ENCODE measurements around the gene COP1.
"Not testable (repeated sequence)": the region's sequence is repeated elsewhere in the genome, so short reads cannot be mapped to it uniquely, and the experiment has no call there.

Gene COP1

DNA sequence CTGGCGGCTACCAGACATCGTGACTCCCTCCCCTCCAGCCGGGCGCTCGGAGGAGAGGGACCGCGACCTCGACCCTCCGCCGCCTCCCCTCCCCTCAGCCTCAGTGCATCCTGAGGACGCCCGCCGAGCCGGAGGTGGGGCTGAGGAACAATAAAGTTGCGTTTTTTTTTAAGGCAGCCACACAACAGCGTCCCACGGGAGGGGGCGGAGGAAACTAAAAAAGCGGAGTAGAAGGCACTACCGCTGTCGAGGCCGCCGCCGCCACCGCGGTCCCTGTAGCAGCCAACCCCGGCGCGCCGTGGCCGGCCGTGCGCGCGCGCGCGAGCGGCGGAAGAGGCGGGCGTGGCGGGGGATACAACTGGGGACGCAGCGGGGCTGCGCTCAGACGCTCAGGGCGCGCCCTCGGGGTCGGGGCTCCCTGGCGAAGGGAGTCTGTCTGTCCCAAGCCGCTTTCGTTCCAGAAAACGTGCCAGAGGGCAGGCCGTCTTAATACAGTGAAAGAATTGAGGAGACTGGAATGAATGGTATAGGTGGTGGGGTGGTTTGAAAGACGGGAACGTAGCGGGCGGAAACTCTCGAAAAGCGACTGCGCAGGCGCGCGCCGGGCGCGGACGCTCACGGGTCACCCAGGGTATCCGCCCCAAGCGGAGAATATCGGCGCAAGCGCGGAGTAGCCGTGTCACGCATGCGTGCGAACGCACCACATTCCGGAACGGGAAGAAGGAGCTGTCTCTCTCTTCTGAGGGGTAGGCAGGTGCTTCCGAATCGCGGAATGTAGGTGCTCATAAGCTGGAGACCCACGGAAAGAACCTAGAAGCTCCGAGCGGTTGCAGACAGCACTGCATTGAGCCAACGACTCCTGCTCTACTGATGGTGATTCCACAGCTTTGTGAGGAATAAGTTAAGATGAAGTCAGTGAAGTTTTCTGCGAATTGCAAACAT, at the start of gene COP1:
Gene COP1, minus strand, starts transcription at position 326 of the 942 bp plus-strand sequence. Its CDS starts 308 bp downstream, at position 18.
- DNase-seq: peak; percentile 97

DNA sequence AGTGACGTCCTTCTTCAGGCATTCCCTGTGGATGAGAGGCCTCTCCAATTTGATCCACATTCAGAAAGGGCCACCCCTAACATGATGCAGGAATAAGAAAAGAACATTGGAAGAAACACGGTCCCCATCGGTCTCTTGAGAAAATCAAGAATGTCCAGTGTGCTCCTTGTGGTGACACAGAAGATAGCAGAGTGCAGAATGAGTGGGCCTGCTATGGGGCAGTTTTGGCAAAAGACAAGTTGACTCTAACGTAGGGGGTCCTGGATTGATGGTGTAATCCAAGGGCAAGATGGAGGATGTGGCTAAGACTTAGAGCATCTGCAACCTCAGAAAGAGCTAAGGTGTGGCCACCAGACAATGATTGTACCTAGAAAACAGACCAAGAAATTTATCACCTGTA, 45.1 kb upstream of the COP1 start:
- DNase-seq: no peak

DNA sequence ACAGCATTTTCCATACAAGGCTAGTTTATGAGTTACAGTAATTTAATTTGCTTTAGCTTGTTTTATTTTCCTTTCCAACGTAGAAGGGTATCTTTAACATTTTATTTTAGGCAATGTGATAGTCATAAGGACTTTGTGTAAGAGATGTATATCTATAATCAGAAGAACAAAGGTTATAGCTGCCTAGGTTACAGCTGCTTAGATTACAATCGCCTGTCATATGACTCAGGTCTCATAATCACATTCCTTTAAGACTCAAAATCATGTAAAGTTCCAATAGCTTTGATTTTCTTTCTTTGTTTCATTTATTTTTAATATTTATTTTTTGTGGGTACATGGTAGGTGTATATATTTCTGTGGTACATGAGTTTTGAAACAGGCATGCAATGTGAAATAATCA, 37.8 kb upstream of the COP1 start:
- DNase-seq: no peak

DNA sequence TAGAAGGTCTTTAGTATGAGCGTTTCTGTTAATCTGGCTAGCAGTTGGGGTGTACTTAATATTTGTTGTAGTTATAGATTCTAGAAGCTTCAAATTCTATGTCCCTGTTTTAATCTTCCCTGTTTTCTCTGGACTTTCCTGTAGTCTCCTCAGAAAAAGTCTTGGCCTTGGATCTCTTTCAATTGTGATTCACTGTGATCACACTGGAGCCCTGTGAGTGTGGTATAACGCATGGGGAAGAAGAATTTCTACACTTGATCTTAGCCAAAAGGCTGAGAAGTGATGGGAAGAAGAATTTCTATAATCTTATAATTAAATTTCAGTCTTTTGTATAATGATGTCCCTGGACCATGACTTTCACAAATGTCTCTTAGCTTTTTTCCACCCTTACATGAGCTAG, 36.7 kb upstream of the COP1 start:
- DNase-seq: no peak

DNA sequence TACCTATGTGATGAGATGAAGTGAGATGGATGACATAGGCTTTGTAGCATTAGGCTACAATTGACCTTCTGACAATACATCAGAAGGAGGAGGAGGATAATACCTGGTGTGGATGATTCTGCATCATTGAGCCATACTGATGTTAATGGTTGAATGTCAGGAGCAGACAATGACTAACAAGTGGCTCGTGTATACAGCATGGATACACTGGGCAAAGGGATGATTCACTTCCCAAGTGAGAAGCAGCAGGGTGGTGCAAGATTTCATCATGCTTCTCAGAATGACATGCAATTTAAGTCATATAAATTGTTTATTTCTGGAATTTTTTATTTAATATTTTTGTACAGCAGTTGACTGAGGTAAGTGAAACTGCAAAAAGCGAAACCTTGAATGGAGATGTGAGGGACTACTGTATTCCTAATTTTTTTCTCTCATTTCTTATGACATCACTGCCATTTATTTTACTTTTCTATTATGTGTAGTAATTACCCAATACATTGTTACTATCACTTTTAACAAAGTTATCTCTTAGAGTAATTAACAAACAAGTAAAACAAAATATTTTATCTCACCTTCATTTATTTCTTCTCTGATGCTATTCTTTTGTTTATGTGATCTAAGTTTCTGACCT, 34.4 kb upstream of the COP1 start:
- DNase-seq: peak; percentile 50

DNA sequence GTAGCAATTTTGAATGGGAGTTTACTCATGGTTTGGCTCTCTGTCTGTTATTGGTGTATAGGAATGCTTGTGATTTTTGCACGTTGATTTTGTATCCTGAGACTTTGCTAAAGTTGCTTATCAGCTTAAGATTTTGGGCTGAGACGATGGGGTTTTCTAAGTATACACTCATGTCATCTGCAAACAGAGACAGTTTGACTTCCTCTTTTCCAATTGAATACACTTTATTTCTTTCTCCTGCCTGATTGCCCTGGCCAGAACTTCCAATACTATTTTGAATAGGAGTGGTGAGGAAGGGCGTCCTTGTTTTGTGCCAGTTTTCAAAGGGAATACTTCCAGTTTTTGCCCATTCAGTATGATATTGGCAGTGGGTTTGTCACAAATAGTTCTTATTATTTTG, 26.6 kb upstream of the COP1 start:
- not testable (repeated sequence) for DNase-seq

DNA sequence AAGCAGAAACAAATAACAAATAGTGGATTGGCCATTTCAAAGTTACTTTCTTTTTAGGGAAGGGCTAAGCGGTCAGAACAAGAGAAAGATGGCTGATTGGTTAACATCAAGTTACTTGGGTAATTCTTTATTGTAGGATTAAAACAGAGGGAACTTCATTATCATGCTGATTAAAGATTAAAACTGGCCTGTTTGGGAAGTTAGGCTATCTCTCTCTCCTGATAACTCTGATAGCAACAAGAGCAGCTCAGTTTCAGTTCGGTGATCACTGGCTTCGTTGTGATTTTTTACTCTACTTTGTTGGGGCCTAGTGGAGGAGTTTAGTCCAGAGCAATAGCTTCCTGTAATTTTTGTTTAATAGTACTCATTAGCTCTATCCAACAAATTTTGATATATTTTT, 20.5 kb upstream of the COP1 start:
- no peak for DNase-seq

DNA sequence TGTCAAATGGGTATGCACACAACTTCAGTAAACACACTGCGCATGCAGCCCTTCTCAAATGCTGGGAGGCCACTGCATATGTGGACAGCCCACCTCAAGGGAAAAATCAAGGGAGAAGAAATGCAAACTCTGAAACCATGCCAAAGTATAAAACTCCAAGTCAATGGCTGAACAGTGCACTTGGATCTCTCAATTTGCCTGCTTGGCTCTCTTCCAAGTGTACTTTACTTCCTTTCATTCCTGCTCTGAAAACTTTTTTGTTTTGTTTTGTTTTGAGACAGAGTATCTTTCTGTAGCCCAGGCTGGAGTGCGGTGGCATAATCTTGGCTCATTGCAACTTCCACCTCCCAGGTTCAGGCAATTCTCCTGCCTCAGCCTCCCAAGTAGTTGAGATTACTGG, 18.8 kb upstream of the COP1 start:
- no peak for DNase-seq

DNA sequence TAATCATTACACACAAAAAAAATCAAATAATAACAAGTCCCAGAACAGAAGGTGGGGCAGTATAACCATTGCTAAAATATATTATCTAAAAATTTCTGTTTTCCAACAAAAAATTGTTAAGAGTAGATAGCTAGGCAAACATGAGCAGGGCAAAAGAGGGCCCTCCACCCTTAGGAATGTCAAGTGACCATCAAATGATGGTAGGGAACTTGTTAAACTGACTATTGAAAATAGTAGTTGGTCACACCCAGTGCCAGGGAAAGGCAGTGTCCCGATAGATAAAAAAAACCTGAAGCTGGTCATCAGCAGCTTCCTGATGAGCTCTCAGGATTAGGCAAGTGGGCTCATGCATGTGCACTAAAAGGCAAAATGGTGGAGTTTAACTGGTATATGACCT, 18.4 kb upstream of the COP1 start:
- no peak for DNase-seq

DNA sequence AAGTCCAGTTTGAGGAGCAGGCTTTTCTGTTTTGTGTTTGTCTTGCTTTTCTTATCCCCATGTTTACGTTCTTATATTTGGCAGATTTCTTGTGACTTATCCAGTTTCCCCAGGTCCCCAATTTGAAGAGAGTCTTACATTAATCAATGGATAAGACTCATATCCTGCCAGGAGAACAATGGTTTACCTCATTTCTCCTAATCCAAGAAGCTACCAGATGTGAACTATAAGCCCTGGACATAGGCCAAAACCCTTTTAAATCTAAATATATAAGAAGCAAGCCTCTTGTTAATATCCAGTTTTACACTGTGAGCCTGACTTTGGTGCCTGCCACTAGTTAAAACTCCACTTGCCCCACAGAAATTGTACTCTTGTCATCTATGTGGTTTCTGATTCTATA, 15.1 kb upstream of the COP1 start:
- no peak for DNase-seq

DNA sequence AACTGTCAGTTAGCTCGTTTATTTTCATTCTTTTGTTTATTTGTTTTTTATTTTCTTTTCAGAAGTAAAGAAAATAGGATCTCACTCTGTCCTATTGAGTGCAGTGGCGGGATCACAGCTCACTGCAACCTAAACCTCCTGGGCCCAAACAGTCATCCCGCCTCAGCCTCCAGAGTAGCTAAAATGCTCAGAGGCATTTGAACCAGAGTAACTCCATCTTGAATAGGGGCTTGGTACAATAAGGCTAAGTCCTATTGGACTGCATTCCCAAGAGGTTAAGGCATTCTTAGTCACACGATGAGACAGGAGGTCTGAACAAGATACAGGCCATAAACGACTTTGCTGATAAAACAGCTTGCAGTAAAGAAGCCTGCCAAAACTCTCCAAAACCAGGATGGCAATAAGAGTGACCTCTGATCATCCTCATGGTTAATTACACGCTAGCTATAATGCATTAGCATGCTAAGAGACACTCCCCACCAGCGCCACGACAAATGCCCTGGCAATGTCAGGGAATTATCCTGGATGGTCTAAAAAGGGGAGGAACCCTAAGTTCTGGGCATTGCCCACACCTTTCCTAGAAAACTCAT, 13.1 kb upstream of the COP1 start:
- no peak for DNase-seq

DNA sequence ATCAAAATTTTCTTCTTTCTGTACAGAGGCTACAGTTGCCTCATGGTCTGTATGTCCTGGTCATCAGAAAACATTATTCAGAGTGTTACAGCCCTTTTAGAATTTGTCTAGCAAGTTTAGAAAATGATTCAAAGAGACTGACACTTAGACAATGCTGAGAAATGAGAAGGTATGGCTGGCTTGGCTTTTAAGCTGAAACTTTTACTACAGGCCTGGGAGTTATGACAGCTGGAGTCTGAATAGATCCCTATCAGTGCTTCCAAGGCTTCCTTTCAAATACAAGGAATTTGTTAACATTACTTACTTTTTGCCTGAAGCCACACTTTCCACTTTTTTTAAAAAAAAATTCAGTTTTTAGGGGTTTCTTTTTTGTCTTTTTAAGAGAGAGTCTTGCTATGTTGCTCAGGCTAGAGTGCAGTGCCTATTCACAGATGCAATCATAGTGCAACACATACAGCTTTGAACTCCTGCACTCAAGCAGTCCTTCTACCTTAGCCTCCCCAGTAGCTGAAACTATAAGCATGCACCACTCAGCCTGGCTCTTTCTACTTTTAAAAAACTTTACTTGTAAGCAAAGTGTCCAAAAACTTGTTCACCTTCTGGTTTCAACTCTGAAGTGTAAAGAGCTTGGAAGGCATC, 10.5 kb upstream of the COP1 start:
- no peak for DNase-seq

DNA sequence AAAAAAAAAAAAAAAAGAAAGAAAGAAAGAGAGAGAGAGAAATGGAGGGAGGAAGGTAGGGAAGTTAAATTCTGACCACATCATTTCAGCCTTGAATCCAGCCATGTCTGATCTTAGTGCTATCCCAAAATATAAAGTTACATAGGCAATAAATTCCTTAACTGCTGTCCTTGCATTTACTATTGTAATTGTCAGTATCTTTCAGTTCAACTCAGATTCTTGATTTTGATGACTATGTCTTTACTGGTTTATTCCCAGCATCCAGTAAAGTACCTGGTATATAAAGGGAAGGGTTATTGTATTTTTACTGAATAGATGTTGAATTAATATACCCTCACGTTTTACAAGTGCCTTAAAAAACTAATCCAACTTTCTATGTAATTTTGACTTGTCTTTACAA, 8.9 kb upstream of the COP1 start:
- no peak for DNase-seq

DNA sequence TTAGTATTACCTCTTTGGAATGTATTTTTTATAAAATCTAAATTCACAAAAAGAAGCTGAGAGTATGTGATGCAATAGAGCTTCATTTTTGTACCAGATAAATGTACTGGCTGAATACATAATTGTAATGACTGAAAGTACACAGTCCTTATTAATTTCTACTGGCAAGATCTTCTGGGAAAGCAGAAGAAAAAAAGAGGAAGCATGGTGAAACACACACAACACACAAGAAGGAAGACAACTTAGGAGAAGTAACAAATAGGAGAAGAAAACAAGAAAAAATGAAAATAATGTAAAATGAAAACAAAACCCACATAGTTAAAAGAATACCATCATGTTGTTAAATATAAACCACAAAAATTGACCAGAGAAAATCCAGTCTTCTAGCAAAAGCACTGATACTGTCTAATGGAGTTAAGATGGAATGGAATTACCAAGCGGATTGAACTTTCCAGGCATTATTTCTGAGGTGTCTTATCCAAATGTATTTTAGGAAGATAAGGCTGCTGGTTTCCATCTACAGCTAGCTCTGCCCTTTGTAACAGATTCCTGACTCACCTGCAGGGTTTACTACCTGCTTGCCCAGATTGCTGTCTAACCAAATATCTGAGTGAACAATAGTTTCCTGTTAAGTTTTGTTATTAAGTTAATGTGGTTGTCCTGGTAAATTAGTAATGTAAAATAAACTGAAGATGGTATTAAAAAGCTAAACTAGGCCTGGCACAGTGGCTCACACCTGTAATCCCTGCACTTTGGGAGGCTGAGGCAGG, 4.5 kb upstream of the COP1 start:
- DNase-seq: no peak

DNA sequence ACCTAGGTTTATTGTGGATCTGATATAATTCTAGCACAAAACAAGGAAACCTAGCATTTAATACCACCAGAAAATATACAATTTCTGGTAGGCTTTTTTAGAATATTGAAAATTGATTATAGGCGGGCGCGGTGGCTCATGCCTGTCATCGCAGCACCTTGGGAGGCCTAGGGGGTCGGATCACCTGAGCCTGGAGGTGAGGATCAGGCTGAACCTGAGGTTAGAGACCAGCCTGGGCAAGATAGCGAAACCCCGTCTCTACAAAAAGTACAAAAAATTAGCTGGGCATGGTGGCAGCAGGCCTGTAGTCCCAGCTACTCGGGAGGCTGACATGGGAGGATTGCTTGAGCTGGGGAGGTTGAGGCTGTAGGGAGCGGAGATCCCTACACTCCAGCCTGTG, 948 bp upstream of the COP1 start:
- no peak for DNase-seq

DNA sequence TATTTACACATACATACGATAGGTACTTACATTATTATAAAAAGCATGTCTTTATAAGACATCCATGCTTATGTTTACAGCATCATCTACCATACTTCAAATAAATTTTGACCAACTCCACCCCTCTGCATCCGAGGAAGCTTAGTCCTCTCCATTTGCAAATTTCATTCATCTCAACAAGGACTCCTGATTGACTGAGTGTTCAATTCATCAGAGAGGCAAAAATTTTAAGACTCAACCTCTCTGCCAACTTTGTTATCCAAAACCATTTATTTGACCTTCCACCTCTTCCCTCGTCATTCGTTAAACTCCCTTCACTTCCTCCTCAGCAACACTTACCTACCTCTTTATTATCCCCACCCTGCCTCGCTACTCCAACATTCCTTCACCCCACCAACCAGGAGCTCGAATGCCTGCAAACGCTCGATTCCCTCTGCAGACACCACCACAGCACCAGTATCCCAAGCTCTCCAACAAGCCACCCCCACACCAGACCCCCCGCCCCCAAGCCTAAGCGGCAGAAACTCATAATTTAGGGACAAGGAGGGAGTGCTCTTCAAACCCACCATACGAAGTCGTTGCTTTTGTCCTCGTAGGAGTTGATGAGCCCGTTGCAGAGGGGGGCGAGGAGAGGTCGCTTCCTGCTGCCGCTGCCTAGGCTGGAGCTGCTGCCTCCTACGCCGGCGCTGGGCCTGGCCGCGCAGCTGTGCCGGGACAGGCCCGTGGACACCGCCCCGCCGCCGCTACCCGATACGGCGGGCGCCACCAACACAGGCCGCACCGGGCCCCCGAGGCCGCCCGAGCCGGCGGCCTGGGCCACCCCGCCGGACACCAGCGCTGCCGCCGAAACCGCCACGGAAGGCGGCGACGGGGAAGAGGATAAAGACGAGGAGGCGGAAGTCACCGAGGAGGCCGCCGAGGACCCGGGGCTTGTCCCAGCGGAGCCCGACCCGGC, 803 bp downstream of the COP1 start:
- no peak for DNase-seq

DNA sequence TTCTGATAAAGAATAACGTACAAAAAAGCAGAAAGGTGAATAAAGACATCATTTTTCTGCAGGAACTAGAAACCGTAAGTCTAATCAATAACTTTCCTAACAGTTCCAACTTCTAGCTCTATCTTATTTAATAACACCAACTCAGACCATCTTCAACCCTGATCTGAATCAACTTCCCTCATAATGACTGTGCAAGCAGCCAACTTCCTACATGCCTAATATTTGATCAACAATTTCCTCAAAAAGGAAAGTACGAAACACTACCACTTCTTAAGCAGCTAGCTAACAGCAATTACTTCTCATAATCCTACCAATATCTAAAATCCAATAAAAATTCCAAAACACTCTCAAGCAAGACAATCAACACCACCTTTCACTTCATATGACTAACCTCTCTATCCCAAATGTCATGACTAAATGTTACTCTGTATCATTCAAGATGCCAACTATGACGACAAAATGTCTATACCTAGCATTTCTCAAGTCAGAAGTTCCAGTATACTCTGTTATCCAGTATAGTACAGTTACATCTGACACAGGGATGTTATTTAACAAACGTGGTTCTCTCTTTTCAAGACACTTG, 1.7 kb downstream of the COP1 start:
- no peak for DNase-seq

DNA sequence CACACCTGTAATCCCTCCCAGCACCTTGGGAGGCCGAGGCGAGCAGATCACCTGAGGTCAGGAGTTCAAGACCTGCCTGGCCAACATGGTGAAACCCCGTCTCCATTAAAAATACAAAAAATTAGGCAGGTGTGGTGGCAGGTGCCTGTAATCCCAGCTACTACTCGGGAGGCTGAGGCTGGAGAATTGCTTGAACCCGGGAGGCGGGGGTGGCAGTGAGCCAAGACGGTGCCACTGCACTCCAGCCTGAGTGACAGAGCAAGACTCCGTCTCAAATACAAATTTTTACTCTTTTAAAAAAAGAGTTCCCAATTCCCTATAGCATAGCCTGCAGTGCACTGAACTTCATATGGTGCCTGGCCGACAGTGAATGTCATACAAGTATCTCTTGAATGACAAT, 2.4 kb downstream of the COP1 start:
- DNase-seq: not testable (repeated sequence)

DNA sequence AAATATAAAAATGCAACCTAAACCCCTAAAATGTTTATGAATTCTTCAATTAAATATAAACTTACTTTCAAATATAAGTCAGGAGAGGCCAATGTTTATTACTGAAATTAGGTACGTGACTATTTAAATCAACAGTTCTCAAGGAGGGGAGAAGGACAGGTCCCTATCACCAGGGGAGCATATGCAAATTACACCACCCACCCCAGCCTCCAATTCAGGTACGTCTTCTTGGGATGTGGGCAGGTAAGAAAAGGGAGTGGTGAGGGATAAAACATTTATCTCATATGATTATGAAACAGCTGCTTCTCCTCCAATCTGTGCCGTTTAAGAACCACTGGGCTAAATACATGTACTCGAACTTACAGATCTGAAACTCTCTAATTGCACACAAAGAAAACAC, 3.4 kb downstream of the COP1 start:
- no peak for DNase-seq

DNA sequence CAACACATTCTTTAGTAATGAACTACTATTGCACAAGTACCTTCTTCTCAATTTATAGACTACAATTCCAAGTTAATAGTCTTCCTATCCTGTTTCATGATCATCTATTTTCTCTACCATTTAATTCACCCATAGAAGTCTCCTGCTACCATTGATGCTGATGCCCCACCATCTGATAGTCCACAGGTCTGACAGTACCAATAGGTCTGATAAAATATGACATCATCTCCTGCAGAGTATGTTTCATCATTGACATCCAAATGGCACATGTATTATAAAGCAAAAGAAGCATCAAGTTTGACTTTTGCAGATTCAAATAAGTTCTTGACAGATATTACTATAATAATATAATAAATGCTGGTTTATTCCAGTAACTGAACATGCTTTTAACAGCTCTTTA, 5.5 kb downstream of the COP1 start:
- DNase-seq: no peak

DNA sequence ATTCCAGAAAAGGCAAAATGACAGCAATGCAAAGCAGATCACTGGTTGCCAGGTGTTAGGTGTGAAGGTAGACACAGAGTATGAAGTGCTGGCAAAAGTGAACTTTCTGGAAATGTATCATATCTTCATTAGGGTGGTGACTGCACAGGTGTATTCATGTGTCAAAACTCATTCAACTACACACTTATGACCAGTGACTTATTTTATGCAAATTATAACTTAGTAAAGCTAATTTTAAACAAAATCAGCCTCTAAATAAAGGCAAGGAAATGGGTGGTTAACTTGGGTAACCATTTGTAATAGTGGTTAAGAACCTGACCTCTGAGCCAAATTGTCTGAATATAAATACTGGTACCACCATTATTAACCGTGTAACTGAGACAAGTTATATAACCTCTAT, 7.4 kb downstream of the COP1 start:
- no peak for DNase-seq

Measured in stimulated activated CD4-positive, alpha-beta T cell treated with anti-CD3 and anti-CD28 coated beads, Interleukin-1b, Interleukin-23, amount 100 ng/mL, for 48 hours (primary cell).